OCI-LY1 (cell line): Measurements from ENCODE around the gene DCDC1.

Experiments
- EZH2 ChIP-seq: fragments of 200-600 bp; sonication (generic), shearing (Covaris generic); IDR thresholded peaks from 2 replicates; pipeline ENCODE4 v1.8.0; 2017; ENCODE audit warnings: borderline replicate concordance, mixed run types, mild to moderate bottlenecking, antibody characterized with exemption, low read length, moderate library complexity, mixed read lengths
- TF ChIP-seq, protein P1 (sequence below): fragments of 200-600 bp; sonication (generic), shearing (Covaris generic); IDR thresholded peaks from 2 replicates; pipeline ENCODE4 v1.5.1; 2017; ENCODE audit warnings: mild to moderate bottlenecking, antibody characterized with exemption, low read length, moderate library complexity, mixed read lengths

DNA sequence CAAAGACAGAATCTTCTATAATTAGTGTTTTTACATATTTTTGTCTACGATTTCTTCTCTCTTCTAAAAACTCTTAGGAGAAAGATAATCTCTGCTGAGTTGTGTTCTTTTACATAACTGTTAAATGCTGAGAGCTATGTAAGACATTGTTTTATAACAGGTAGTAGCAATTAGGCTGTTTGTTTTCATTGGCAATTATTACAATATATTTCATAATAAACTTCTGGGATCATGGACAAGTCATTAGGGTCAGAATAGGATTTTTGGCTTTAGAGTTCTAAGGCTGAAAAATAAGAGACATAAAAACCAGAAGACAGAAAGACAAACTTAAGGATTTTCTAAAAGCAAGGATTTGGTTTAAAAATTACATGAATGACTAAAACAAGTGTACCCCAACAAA lies 120.8 kb downstream of the DCDC1 start:
- TF ChIP-seq, protein P1, sequence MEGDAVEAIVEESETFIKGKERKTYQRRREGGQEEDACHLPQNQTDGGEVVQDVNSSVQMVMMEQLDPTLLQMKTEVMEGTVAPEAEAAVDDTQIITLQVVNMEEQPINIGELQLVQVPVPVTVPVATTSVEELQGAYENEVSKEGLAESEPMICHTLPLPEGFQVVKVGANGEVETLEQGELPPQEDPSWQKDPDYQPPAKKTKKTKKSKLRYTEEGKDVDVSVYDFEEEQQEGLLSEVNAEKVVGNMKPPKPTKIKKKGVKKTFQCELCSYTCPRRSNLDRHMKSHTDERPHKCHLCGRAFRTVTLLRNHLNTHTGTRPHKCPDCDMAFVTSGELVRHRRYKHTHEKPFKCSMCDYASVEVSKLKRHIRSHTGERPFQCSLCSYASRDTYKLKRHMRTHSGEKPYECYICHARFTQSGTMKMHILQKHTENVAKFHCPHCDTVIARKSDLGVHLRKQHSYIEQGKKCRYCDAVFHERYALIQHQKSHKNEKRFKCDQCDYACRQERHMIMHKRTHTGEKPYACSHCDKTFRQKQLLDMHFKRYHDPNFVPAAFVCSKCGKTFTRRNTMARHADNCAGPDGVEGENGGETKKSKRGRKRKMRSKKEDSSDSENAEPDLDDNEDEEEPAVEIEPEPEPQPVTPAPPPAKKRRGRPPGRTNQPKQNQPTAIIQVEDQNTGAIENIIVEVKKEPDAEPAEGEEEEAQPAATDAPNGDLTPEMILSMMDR: no peak
- no peak for TF ChIP-seq EZH2
